Measurements from ENCODE around the gene RAPGEF4.
"Not testable (repeated sequence)": the region's sequence is repeated elsewhere in the genome, so short reads cannot be mapped to it uniquely, and the experiment has no call there.

RAPGEF4 gene

DNA sequence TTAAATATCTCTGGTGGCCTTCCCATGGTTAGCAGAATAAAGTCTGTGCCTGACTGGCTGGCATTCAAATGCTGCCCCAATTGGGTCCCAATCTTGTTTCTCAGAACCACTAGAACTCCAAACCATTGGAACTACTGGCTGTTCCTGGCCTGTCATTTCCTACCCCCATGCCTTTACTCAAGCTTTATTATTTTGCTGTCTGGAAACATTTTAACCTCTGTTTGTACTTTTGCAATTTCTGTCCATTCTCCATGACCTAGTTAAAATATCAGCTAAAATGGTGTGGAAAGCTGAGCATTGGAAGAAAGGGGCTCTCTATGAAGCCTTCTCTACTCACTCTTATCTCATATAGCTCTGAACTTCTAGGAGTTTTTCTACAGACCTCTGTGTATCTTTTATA lies 38.7 kb downstream of the RAPGEF4 start:
- DNase-seq (ENCODE audit: low read depth) = no peak

DNA sequence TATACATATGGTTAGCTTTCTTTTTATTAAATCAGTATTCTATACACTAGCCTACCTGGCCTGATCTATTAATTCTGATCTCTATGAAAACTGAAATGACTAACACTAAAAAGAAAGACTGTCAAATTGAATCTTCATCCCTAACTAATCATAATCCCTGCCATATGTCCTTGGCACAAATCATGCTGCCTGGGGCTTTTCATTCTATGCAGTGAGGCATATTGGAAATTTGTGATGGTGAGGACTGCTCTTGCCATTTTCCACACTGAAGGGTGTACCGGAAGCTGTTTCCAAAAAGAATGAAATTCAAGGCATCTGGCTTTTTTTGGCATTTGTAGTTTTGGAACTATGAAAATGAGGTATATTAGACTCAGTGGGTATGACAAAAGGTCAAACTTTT lies 39.7 kb downstream of the RAPGEF4 start:
- no peak for DNase-seq (ENCODE audit: low read depth)

DNA sequence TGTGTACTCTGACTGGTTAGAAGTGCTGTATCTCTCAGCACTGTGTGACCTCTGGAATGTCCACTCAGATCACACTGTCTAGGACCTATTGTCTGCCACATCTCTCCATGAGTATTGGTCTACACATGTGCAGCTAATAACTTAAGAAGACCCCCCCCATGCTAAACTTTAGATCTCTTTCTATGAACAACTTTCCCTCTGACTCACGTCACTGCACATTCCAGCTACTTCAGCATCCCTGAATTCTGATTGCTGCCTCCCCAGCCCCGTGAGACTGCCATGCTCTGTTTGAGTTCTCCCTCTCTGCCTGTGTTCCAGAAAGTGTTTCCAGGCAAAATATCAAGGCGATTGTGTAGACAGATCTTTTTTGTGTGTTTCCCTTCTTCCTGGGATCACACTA lies 41.8 kb downstream of the RAPGEF4 start:
- no peak for DNase-seq (ENCODE audit: low read depth)

DNA sequence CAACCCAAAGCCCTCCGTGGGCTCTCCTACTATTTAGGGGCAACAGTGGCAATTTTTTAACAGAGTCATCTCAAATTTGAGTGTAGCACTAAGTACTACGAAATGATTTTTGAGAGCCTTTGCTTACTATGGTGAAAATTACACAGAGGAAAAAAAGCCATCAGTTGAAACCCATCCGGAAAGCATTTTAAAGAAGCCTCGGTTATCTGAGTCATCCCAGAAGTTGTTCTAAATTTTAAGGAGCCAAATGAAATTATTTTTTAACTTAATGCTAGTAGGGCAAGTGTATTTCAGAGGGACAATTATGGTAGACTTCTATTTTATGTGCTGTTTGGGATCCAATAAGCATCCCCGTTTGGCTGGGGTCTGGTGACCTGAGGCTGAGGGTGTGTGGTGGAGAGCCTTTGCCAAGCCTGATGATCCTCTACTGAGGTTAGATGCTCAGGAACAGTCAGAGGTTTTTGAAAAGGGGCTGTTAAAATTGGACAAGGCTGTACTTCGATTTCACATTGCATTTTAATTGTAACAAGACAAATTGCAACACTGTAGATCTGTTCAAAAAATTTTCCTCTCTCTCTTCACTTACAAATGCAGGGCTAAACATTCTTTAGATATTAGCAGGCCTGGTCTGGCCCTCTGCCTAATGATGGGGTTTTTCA lies 47.0 kb downstream of the RAPGEF4 start:
- DNase-seq (ENCODE audit: low read depth) = peak; percentile 92

- DNase-seq (ENCODE audit: low read depth) = no peak
Measured at GRCh38 chr2:172783165-172783898, 47.7 kb downstream of the RAPGEF4 start.

GRCh38 chr2:172788871-172789270 lies 53.2 kb downstream of the RAPGEF4 start:
- DNase-seq (ENCODE audit: low read depth) = no peak

GRCh38 chr2:172790404-172790803 lies 54.8 kb downstream of the RAPGEF4 start:
- no peak for DNase-seq (ENCODE audit: low read depth)

DNA sequence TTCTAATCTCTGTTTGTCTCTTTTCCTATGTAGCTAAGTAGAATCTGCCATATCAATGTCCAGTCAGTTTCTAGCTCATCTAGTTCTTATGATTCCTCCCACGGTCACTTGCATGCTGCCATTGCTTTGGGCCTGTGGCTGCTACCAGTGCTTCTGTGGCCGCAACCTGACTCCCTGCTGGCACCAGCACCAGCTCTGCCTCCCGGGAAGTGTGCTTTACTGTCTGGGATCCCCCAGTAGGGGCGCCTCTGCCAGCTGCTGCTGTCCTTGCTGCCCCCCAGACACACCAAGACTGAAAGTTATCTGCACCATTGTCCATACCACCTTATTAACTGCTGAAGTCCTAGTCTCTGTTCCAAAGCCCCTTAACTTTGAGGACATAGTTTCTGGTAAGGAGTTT lies 56.3 kb downstream of the RAPGEF4 start:
- DNase-seq (ENCODE audit: low read depth) = no peak

DNA sequence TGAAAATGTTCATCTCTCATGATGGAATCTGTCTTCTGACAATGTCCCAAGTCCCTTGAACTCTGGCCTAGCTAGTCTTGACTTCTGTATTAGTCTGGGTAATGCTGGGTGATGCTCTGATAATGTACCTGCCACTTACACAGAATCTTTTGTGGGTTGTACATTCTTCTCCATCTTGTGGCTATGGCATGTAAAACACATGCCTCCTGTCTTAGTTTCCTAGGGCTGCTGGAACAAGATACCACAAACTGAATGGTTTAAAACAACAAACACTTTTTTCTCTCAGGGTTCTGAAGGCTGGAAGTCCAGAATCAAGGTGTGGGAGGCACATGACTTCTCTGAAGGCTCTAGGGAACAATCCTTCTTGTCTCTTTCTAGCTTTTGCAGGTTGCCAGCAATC lies 57.1 kb downstream of the RAPGEF4 start:
- peak; percentile 46 for DNase-seq (ENCODE audit: low read depth)

DNA sequence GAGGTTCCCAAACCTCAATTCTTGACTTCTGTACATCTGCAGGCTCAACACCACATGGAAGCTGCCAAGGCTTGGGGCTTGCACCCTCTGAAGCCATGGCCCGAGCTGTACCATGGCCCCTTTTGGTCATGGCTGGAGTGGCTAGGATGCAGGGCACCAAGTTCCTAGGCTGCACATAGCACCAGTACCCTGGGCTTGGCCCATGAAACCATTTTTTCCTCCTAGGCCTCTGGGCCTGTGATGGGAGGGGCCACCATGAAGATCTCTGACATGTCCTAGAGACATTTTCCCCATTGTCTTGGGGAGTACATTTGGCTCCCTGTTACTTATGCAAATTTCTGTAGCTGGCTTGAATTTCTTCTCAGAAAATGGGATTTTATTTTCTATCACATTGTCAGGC lies 67.7 kb downstream of the RAPGEF4 start:
- DNase-seq (ENCODE audit: low read depth) = not testable (repeated sequence)

GRCh38 chr2:172804423-172804822 lies 68.8 kb downstream of the RAPGEF4 start:
- no peak for DNase-seq (ENCODE audit: low read depth)

- DNase-seq (ENCODE audit: low read depth) = peak; percentile 53
Measured at GRCh38 chr2:172806493-172806892, 70.8 kb downstream of the RAPGEF4 start.

DNA sequence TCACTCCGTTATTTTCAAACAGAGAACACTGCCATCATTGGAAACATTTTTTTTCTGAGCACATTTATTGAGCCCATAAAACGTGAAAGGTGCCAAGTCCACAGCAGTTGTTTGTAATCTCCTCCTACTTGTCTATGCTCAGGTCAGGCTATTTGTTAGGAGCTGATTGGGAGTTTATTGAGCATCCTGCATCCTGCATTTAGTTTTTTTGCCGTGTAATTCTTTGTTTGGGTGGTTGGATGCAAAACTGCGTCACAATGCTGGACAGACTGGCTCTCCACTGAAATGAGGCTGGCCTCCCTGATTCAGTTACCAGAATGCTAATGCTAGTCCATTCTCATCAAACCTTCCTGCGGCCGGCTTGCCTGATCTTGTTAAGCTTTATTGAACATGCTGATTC lies 71.4 kb downstream of the RAPGEF4 start:
- DNase-seq (ENCODE audit: low read depth) = no peak

DNA sequence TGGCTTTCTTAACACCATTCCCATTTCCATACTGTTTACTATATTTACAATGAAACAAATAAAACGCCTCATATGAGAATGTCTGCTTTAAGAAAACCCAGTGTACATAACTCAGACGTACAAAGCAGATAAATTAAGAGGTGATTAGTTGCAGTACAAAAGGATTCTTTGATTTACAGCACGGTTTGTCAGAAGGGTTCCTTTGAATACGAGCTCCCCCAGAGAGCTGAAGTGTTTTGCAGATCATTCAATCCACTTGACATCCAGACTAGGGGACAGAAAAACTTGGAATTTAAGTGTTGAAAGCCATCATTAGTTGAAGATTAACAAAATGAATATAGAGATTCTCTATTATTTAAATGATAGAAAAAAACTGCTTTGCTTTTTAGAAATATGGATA lies 72.5 kb downstream of the RAPGEF4 start:
- no peak for DNase-seq (ENCODE audit: low read depth)

DNA sequence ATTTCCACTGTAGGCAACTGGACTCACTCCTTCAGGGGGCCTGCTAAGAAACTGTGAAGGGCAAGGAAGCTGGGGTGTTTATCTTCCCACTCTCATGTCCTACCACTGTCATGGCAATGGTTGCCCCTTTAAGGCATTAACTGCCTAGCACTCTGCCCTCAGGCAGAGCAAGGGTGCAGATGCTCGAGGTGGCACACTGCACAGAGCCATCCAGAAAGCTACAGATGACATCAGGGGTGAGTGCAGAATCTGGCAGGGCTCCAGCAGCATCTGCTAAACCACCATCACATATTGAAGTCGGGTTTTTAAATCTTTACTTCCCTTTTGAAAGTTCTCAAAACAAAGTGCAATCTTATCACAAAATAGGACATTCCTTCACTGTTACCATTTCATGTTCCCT lies 75.4 kb downstream of the RAPGEF4 start:
- peak; percentile 26 for DNase-seq (ENCODE audit: low read depth)

- DNase-seq (ENCODE audit: low read depth) = no peak
Measured at GRCh38 chr2:172812158-172812744, 76.6 kb downstream of the RAPGEF4 start.

- DNase-seq (ENCODE audit: low read depth) = peak; percentile 47
Measured at GRCh38 chr2:172813314-172813888, 77.8 kb downstream of the RAPGEF4 start.

DNA sequence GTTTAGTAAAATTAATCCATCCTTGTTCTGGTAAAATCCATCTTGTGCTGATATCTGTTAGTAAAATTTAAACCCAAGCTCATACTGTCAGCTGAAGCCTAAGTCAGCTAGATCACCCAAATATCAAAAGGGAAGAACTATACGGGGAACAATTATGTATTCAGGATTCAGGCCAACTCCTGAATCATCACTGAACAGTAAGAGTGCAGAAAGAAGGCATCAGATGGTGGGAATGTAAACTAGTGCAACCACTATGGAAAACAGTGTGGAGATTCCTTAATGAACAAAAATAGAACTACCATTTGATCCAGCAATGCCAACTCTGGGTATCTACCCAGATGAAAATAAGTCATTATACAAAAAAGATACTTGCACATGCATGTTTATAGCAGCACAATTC lies 81.8 kb downstream of the RAPGEF4 start:
- DNase-seq (ENCODE audit: low read depth) = peak; percentile 46

DNA sequence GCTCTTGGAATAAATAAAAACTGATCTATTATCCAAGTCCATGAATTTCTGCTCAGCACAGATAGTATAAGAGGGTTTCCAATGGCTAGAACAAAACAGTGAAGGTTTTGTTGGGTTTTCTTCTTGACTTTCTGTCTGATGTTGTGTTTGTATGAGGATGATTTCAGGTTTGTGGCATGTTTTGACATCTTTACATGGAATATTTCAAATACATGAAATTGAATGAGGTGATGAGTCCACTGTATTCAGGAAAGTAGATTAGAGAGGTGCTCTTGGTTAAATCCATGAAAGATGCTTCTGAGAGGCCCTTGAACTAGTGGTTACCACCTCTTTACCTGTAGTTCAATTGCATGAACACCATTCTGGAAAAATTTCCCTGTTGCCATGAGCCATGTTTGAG lies 84.3 kb downstream of the RAPGEF4 start:
- no peak for DNase-seq (ENCODE audit: low read depth)

DNA sequence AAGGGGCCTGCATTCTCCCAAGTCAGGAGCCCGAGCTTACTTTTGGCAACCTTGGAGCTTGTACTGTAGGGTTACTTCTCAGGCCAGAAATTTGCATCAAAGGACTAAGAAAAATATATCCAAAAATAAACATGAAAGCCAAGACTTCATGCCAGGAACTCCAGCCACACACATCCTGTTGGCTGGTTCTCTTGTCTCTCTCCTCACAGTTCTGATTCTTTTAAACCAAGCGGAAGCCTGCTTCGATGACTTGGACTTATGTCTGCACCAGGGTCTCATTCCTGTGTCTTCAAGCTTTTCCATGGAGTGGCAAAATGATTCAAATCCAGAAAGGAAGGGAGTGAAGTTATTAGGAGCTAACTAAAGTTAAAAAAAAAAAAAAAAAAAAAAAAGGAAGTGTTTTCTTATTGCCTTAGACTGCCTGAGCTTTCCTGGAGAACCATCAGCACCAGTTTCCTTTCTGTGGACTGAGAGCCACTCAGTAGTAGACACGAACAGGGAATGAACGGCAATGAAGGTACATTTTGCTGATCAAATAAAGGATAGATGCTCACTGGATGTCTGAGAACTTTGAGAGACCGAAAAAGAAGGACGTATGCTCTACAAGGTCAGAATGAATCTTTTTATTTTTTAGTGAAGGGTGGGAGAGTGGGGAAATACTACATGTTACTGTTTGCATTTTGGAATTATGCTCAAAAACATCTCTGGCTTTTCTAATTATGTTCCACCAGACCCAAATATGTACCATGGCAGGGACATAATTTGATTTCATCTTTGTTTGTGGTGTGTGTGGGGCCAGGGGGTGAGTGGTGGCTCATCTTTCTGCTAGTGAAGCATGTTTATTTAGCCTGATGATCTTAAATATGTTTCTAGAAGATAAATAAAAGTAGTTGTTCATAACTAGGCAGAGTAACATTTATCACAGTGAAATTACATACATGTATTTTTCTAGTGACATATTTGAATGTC lies 86.0 kb downstream of the RAPGEF4 start:
- DNase-seq (ENCODE audit: low read depth) = no peak

GRCh38 chr2:172822585-172822984 lies 86.9 kb downstream of the RAPGEF4 start:
- no peak for DNase-seq (ENCODE audit: low read depth)

Measured in iris pigment epithelial cell (primary cell).